Measurements from ENCODE around the gene CLBA1.

DNA sequence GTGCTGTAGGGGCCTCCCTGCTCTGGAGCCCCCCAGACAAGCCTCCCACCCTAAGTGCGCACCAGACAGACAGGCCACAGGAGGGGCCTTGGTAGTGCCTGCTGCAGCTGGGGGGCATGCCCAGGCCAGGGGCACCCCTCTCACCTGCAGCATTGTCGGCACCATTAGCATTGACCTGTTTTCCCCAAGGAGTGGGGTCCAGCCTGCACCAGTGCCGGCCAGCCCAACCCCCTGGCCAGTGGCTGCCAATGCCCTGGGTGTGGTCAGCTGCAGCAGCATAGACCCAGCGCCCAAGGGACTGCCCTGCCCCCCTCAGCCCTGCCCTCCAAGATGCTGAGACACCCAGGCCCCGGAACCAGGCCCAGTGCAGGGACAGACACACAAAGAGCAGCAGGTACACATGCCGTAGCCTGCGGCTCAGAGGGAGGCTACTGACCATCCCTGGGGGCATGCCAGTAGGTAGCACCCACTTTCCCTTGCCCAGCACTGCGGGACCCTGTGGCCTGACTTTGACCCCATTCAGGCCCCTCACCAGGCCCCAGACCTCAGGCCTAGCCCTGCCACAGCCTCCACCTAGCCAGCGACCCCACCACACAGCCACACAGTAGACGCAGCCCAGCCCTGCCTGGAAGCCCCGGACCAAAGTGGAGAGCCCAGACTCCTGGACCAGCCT, 8.4 kb upstream of the CLBA1 start:
- TF ChIP-seq FOXM1 (IDR thresholded peaks at IDR 0.05; ENCODE audit: borderline replicate concordance) (no peak), ZNF384 (IDR thresholded peaks at IDR 0.05) (no peak)
